ENCODE results near the gene PCYT1A.

DNA sequence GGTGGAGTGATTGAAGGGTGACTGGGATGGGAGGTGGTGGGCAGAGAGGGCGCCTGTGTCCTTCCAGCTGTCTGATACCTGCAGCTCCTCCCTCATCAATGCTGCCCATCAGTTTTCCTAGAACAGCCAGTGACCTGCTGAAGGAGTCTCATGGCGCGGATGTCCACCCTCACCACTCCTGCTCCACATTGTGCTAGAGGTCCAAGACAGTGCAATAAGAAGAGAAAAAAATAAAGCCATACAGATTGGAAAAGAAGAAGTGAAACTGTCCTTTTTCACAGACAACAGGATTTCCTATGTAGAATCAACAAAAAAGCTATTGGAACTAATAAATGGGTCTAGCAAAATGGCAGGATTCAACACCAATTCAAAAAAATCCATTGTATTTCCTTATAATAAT lies 83.7 kb downstream of the PCYT1A start:
- TF ChIP-seq ARNTL (CRISPR knock-in tag; IDR thresholded peaks at IDR 0.05; ENCODE audit: borderline replicate concordance, low read depth) (no peak), ZNF8 (CRISPR knock-in tag; IDR thresholded peaks at IDR 0.05) (no peak), ISL1 (CRISPR knock-in tag; IDR thresholded peaks at IDR 0.05) (no peak), TOX (CRISPR knock-in tag; IDR thresholded peaks at IDR 0.05; ENCODE audit: borderline replicate concordance) (no peak), TCF4 (CRISPR knock-in tag; IDR thresholded peaks at IDR 0.05; ENCODE audit: borderline replicate concordance) (no peak), SNAI2 (CRISPR knock-in tag; IDR thresholded peaks at IDR 0.05) (no peak), ZC3H10 (CRISPR knock-in tag; IDR thresholded peaks at IDR 0.05) (no peak), GLIS3 (CRISPR knock-in tag; IDR thresholded peaks at IDR 0.05) (no peak), ESRRG (CRISPR knock-in tag; IDR thresholded peaks at IDR 0.05) (no peak), PPARA (CRISPR knock-in tag; IDR thresholded peaks at IDR 0.05; ENCODE audit: borderline replicate concordance) (no peak)
- TF ChIP-seq, protein P1, sequence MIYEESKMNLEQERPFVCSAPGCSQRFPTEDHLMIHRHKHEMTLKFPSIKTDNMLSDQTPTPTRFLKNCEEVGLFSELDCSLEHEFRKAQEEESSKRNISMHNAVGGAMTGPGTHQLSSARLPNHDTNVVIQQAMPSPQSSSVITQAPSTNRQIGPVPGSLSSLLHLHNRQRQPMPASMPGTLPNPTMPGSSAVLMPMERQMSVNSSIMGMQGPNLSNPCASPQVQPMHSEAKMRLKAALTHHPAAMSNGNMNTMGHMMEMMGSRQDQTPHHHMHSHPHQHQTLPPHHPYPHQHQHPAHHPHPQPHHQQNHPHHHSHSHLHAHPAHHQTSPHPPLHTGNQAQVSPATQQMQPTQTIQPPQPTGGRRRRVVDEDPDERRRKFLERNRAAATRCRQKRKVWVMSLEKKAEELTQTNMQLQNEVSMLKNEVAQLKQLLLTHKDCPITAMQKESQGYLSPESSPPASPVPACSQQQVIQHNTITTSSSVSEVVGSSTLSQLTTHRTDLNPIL (CRISPR knock-in tag; IDR thresholded peaks at IDR 0.05; ENCODE audit: low read depth): no peak
- TF ChIP-seq, protein P2, sequence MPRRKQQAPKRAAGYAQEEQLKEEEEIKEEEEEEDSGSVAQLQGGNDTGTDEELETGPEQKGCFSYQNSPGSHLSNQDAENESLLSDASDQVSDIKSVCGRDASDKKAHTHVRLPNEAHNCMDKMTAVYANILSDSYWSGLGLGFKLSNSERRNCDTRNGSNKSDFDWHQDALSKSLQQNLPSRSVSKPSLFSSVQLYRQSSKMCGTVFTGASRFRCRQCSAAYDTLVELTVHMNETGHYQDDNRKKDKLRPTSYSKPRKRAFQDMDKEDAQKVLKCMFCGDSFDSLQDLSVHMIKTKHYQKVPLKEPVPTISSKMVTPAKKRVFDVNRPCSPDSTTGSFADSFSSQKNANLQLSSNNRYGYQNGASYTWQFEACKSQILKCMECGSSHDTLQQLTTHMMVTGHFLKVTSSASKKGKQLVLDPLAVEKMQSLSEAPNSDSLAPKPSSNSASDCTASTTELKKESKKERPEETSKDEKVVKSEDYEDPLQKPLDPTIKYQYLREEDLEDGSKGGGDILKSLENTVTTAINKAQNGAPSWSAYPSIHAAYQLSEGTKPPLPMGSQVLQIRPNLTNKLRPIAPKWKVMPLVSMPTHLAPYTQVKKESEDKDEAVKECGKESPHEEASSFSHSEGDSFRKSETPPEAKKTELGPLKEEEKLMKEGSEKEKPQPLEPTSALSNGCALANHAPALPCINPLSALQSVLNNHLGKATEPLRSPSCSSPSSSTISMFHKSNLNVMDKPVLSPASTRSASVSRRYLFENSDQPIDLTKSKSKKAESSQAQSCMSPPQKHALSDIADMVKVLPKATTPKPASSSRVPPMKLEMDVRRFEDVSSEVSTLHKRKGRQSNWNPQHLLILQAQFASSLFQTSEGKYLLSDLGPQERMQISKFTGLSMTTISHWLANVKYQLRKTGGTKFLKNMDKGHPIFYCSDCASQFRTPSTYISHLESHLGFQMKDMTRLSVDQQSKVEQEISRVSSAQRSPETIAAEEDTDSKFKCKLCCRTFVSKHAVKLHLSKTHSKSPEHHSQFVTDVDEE (CRISPR knock-in tag; IDR thresholded peaks at IDR 0.05): no peak
- TF ChIP-seq, protein P3, sequence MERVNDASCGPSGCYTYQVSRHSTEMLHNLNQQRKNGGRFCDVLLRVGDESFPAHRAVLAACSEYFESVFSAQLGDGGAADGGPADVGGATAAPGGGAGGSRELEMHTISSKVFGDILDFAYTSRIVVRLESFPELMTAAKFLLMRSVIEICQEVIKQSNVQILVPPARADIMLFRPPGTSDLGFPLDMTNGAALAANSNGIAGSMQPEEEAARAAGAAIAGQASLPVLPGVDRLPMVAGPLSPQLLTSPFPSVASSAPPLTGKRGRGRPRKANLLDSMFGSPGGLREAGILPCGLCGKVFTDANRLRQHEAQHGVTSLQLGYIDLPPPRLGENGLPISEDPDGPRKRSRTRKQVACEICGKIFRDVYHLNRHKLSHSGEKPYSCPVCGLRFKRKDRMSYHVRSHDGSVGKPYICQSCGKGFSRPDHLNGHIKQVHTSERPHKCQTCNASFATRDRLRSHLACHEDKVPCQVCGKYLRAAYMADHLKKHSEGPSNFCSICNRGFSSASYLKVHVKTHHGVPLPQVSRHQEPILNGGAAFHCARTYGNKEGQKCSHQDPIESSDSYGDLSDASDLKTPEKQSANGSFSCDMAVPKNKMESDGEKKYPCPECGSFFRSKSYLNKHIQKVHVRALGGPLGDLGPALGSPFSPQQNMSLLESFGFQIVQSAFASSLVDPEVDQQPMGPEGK (CRISPR knock-in tag; IDR thresholded peaks at IDR 0.05; ENCODE audit: borderline replicate concordance): no peak

Data from SK-N-SH treated with all-trans-retinoic acid at 6 μM for 48 hours (cell line).